Urothelium cell line (cell line): Measurements from ENCODE around the gene LRRC3B.

Experiments used
- DNase-seq: peaks from one replicate; pipeline ENCODE4 v3.0.0; 2011; ENCODE audit warnings: low spot score, mixed read lengths
- FAIRE-seq: peaks from 2 replicates; lab custom pipeline; 2011; peaks lifted over from hg19 to GRCh38; lab: Jason Lieb, UNC

The LRRC3B gene

DNA sequence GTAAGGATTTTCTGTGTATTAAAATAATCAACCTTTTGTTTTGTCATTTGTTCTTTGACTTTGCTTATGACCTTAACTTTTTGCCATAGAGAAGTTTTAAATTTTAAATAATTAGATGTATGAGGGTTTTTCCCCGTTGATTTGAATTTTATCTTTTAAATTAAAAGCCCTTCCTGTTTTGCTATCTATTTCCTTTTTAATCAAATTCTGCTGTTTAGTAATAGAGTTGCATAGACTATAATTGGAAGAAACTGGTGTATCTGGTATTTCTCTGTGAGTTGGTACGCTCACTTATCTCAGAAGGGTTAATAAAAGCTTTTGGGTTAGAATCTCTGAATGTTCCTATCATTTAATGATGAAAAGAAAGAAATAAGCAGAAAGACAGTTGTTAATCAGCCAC is 82.2 kb downstream of the LRRC3B start:
- no peak for FAIRE-seq

DNA sequence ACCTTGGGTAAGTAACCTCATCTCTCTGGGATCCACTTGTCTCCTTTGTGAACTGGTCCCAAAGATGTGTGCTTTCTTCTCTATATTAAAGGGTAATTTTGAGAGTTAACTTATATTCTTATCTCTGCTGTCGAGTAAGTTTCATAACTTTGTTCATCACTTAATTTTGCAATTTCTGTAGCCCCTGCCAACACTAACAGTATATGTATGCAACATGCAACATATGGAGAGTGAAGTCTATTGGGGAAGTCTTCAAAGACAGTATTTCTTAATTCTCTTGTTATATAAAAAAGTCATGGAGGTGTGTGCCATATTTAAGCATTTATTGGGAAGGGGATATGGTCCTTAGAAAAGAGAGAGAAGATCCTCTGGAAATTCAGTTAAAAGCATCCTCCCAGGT is 85.9 kb downstream of the LRRC3B start:
- FAIRE-seq (no peak), DNase-seq (no peak)

More for the DNA sequence above, 82.2 kb downstream of the LRRC3B start:
- DNase-seq: no peak

DNA sequence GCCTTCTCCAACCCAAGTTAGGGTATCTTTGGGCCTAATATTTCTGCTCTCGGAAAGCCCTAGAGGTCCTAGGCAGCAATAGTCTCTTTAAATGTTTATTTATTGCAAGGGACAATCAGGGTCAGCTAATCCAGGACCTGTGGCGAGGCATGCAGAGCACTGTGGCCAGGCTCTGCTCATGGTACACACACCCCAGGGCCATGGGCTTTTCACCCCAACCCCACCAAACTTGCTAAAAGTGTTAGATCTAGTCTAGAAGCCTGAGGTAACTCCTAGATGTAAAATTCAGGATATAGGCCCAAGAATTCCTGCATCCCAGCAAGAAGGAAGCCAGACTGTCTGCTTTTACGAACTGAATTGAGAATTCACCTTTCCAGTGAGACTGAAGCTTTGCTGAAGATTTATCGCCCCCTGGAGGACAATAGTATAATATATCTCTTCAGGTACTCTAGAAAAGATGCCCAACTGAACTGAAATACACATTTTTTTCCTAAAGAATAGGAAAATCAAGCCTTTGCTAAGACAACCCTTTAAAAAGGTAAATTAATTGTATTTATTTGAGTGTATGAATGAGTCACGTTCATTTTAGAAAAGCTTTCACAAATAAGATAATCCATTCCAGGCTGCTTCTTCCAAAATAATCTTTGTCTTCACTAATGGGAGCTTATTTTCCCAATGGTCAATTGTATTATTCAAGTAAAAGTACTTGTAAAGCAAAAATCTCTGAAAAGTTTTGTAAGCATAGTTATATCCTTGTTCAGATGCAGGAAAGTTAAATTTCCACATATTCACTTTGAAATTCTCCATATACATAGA is 89.8 kb downstream of the LRRC3B start:
- FAIRE-seq (no peak), DNase-seq (peak; percentile 42)

DNA sequence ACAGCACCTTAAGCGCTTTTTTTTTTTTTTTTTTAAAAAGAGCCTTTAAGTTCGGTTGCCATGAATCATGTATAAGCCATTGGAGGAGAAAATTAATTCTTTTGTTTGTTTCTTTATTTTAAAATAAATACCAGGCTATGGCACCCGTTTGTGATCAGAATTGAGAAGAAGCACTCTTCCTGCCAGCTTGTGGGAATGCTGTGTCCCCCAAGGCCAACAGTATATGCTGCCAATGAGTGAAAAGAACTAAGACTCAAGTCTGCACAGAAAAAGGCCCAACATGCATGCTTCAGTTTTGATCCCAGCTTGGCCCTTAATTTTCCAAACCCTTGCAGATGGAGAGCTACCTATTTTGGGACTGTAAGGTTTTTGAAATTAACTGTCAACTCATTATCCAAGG is 90.5 kb downstream of the LRRC3B start:
- FAIRE-seq: no peak
- no peak for DNase-seq

DNA sequence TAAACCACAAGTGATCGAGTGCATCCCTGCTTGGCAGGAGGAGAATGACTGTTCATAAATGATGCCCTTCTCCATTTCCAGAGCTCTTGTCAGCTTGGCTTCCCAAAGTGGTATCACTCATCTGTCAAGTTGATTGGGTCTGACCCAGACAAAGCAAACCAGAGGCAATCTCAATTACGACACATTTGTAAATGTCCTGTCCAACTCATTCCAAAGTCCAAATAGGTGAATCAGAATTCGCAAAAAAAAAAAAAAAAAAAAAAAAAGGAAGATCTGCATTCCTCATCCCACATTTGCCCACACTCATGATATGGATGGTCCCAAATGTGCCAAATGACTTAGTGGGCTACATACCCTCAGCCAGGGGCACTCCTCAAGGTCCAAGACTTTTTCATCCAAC is 91.9 kb downstream of the LRRC3B start:
- FAIRE-seq (peak; percentile 40), DNase-seq (no peak)

DNA sequence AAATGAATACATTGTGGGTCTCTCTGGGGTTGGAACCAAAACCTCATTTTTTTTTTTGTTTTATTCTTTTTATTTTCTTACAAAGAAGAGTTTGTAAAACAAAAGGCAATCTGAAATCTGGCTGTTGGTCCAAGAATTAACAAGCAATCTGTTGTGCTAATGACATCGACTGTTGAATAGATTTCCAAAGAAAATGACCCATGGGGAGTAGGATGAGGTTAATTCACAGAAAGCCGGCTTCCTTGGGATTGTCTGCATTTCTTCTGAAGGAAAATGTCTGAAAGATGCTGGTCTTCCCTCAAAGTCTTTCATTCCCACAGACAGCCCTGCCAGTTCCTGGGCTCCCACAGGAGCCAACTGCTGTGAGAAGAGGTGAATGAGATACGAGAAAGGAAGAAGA is 92.9 kb downstream of the LRRC3B start:
- FAIRE-seq (no peak), DNase-seq (no peak)

DNA sequence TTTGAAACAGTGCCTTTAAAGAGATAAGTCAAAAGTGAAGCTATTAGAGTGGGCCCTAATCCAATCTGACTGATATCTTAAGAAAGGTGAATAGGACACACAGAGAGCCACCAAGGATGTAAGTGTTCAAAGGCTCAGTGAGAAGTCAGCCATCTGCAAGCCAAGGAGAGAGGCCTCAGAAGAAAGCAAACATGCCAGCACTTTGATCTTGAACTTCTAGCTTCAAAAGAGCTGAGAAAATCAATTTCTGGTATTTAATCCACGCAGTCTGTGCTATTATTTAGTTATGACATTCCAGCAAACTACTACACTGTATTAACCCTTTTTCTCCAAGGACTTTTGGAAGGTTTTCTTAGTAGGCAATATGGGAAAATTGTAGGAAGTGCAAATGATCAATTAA is 95.7 kb downstream of the LRRC3B start:
- no peak for DNase-seq

DNA sequence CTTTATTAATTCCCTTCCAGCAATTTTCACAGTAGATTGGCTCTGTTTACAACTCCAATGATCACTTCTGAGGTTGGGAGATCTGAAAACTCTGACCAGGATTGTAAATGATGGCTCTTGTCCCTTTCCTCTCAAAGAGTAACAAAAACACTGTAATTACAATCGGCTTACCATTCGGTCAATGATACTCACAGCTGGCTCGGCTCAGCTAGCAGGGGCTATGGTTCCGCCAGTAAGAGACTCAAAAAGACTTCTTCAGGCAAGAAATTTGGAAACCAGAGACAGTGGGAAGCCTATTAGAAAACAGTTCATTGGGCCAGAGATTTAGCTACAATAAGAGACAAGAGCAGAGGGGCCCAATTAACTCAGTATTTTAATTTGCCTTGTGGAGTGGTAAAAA is 96.6 kb downstream of the LRRC3B start:
- DNase-seq (no peak), FAIRE-seq (no peak)

More for the DNA sequence above, 95.7 kb downstream of the LRRC3B start:
- FAIRE-seq: no peak

DNA sequence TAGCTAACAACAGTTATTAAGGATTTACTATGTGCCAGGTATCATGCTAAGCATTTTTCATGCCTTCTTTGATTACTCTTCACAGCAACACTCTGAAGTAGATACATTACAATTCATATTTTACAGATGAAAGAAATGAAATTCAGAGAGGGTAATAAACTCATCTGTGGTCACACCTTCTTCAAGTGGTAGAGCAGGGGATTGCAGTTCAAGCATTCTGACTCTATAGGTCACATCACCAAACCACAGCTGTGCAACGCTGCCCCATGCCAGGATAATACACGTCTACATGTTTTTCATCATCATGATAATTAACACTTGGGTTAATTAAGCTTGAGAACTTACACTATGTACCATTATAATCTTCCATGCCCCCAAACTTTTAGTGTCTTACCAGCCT is 98.5 kb downstream of the LRRC3B start:
- DNase-seq (no peak), FAIRE-seq (no peak)

DNA sequence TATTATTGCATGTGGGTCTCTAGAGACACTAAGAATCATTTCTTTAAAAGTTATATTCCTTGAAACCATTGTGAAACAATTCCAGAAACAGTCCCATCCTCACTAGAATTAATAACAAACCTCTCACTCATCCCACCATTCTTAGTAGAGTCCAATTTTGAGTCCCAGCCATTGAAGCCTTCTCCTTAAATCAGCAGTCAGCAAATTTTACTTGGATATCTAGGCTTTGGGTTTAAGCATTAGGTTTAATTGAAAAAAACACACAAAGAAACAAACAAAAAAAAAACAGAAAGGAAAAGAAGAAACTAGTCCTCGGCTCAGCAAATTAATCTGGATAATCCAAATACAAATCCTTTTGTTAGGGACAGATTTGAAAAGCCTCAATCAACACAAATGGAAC is 109.3 kb downstream of the LRRC3B start:
- no peak for FAIRE-seq

DNA sequence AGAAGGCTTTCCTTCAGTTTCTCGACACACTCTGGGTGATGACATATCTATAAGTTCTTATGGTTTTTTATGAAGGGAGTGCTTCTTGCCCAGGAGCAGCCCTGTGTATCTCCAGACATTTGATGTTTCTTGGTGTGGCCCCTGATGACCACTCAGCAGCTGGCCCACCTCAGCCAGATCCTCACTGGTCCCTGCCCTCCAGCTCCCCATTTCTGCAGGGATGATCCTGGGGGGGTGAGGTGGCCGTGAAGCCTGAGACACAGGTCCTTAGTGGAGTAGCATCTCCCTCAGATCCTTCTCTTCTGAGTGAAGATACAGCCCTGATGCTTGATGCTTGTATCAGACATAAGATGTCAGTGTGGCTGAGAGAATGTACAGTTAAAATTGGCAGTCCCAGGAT is 127.7 kb downstream of the LRRC3B start:
- FAIRE-seq: no peak

More for the DNA sequence above, 109.3 kb downstream of the LRRC3B start:
- DNase-seq: no peak

DNA sequence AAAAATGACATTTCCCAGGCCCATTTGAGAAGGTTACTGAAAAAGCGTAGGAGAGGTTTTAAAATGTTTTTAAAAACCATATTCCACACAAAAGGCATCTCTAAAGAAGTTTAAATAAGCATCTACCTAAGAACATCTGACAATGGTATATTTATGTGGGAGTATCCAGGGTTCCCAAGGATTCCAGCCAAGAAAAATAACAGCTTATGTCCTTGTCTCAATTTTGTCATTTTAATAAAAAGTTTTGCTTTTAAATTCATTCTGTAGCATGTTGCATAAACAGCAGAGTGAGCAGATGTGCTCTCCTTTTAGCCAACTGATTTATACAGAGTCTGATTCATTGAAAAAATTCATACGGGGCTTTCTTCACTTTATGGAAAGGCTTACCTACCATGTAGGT is 129.9 kb downstream of the LRRC3B start:
- DNase-seq (no peak), FAIRE-seq (no peak)

More for the DNA sequence above, 127.7 kb downstream of the LRRC3B start:
- DNase-seq: no peak

DNA sequence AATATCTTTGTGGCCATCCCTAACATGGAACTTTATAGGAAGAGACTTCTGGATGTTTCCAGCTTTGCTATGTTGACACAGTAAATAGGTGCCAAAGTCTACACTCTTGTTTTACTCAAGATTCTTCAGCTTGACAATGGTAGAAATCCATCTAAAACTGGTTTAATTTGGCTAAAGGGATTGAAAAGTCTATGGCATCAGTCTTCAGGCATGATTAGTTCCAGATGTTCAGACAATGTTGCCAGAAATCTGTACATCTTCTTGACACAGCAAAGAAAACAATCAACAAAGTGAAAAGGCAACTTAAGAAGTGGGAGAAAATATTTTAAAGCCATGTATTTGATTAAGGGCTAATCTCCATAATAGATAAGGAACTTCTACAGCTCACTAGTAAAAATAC is 130.5 kb downstream of the LRRC3B start:
- FAIRE-seq: no peak
- DNase-seq: no peak

DNA sequence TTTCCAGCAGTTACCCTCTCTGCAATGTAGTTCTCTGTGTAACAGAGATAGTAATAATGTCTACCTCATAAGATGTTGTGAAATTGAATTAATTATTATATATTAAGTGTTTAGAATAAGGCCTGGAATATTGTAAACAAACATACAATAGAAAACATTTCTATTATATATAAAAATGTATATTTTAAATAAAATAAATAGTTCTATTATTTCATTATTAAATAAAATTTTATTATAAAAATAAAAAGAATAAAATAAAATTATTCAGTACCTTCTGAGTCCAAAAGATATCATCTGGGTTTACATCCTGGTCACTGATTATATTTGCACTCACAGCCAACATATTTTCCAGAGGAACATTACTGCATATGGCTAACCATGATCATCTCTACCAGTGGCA is 135.4 kb downstream of the LRRC3B start:
- DNase-seq (no peak), FAIRE-seq (no peak)
